Urothelium cell line (cell line): ENCODE results near the gene CTNNBIP1.

ENCODE experiments used
- DNase-seq: peaks from one replicate; pipeline ENCODE4 v3.0.0; 2011; ENCODE audit warnings: low spot score, mixed read lengths
- FAIRE-seq: peaks from 2 replicates; lab custom pipeline; 2011; peaks lifted over from hg19 to GRCh38; lab: Jason Lieb, UNC

The CTNNBIP1 gene

DNA sequence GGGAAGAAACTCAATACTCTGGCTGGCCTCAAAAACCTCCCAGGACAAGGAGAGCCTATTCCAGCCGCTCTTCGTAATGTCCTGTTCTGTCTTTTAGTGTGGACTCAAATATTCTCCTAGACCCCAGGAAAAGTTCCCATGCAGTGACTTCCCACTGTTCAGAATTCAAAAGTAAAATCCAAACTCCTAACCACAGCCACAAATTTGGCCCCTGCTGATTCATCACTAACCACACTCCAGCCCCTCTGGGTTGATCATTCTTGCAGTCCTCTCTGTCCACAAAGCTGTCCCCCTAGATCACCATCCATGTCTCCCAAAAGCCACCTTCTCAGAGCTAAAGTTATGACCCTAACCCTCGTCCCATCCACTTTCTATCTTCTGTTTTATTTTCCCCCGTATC, 5.1 kb downstream of the CTNNBIP1 start:
- DNase-seq (no peak), FAIRE-seq (no peak)

DNA sequence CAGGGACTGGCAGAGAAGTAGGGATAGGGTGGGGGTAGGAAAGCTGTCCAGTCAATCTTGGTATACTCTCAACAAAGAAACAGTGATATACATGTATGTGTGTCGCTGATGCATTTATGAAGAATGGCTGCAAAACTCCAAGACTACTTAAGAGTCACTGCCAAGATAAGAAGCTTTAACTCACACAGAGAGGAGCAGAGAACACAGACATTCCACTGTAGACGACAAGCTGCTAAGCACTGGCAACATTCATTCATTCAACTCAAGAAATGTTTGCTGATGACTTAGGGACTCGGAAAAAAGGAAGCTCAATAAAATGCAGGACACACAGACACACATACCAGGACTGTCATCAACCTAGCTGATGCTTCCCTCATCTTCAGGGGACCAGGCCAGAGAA, 5.5 kb downstream of the CTNNBIP1 start:
- DNase-seq (no peak), FAIRE-seq (no peak)

DNA sequence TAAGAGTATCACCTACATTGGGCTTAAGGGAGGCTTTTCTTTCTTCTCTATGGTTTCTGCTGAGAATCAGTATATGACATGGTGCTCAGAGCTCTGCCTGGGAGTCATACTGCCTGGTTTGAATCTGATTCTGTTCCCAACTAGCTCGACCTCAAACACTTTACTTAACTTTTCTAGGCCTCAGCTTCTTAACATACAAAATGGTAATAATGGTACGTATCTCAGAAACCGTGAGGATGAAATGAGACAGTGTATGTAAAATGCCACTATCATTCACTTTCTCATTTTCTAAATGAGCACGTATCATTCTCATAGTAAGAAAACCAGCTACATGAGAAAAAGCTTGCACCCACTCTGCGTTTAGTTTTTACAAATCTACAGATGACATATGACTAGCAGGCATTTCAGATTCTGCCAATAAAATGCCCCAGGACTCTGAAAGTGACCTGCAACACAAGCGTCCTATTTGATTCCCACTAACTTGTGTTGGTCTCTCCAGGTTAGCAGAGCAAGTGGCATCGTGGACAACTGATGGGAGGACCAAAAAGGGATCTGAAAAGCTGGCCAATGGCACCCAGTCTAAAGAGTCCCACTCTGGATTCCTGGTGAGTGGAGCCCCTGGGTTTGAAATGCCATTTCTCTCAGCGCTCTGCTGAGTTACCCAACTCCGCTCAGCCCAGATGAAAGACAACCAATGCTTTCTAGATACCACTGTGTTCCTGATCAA, 6.1 kb downstream of the CTNNBIP1 start:
- FAIRE-seq (no peak), DNase-seq (no peak)

DNA sequence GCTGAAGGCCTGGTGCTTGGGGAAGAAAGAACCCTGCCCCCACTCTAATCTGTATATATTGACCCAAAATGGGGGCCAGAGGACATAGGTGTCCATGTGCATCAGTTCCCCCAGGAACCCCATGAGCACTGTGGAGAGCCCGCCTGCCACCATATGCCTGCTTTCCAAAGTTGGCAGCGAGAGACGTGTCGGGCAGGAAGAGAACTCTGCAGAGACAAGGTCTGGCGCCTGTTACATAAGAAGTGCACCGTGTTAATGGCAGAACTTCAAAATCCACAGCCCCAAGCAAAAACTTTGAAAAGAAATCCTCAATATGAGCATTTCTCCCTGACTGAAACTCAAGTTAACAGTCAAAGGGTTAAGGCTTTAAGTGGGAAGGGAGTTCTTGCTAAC, 8.0 kb downstream of the CTNNBIP1 start:
- DNase-seq (no peak), FAIRE-seq (no peak)

DNA sequence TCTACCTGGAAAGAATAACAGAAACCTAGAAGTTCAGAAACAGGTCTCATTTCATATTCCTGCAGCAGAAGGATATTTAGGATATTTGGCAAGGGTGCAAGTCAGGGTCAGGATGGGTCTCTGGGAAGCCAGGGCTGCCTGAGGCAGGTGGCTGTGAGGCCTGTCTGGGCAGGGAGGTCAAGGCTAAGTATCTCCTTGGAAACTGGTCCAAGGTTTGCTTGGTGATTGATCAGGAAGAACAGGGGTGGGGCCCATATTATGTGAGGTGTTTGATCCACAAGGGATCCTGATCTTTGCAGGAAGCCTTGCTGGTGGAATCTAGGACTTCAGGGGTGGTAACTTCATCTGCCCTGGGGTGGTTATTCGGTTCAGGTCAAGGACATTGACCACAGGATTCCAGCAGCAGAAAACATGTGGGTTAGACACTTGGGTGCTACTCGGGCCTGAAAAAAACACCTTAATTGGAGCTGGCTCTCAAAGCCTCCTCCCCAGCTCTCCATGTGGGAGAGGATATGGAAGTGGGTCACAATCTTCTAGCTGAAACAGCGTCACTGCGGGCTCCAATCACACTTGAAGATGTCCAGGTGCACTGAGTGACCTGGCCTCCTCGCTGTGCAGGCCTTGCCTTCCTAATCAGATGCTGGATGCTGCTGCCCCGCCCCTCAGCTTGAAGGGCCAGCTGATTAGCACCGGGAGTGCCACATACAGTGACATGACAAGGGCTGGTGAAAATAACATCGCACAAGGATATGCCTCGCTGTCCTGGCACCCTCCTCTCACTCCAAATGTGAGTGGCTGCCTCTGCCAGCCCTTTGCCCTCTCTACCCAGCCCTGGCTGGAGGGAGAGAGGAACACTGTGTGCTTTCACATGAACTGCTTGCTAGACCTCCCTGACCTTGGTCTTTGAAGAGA, 8.7 kb downstream of the CTNNBIP1 start:
- no peak for FAIRE-seq

DNA sequence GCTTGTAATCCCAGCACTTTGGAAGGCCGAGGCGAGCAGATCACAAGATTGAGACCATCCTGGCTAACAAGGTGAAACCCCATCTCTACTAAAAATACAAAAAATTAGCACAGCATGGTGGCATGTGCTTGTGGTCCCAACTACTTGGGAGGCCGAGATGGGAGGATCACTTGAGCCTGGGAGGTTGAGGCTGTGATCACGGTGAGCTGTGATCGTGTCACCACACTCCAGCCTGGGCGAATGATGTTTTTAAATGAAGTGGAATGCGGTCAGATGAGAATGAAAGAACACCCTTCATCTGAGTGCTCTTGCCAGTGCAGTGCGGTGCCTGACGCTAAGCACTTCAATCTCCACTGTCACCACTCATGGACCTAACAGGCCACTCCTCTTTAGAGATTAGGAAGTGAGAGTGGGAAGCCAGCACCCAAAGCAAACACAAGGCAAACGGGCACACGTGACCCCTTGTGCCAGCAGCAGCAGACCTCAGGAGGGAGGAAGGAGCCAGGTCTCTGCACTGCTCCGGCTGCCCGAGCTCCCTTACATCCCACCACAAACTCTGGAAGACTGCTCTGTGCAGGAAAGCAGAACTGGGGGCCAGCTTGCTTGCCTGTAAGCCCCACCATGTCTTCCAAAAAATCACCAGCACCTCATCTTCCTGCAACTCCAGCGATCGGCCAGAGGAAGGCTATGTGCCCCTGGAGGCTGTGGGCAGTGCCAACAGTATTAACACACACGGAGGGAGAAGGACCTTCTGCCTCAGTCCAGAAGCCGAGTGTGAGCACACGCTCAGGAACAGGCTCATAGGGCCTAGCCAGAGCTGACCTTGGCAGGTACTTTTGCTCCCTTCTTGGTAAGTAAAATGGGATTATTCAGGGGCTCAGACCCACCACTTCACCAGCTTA, 9.7 kb downstream of the CTNNBIP1 start:
- FAIRE-seq (no peak), DNase-seq (no peak)

More for the DNA sequence above, 8.7 kb downstream of the CTNNBIP1 start:
- no peak for DNase-seq

DNA sequence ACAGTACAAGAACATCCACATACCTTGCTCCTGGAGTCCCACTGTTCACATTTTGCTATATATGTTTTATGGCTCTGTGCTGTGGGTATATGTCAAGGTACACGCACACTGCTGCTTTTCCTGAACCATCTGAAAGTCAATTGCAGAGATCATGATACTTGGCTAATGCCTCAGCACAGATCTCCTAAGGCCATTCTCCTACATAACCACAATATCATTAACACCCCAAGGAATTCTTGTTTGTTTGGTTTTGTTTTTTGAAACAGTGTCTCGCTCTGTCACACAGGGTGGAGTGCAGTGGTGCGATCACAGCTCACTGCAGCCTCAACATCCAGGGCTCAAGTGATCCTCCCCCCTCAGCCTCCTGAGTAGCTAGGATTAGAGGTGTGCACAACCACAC, 16.0 kb downstream of the CTNNBIP1 start:
- DNase-seq (no peak), FAIRE-seq (no peak)

DNA sequence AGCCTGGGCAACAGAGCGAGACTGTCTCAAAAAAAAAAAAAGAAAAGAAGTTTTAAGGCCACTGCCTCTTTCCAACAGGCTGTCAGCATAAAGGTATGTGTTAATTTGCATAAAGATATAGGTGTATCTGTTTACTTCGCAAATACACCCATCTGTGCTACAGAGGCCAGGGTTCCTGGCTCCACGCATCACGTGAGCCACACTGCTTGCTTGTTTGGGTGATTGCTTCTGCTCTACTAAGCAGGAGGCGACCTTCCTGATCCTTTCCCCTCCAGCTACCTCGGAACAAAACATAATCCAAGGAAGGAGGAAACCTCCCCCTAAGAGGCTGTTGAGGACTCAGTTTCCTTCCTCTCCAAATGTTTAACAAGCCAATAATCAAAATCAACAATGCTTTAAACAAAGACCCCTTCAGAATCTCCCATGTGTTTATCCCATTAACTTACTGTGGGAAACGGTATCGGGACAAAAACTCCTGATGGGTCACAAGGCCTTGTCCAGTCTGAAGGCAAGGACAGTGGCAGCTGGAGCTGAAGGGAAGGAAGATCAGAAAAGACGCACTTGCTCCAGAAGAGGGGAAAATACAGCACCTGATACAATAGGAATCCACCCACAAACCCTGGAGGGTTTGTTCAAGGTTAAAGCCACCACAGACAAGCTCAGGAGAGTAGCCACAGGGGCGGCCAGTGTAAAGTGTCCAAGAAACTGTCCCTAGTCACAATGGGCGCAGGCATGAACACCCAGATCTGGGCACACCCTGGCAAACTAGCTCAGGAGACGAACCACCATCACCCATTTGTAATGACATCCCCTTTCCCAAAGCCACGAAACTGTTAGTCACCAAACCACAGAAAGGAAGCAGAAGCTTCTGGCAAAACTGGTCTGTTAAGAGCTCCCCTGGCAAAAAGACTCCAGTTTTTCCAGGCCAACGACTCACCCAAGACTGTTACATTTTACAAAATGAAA, 17.2 kb downstream of the CTNNBIP1 start:
- FAIRE-seq = no peak

DNA sequence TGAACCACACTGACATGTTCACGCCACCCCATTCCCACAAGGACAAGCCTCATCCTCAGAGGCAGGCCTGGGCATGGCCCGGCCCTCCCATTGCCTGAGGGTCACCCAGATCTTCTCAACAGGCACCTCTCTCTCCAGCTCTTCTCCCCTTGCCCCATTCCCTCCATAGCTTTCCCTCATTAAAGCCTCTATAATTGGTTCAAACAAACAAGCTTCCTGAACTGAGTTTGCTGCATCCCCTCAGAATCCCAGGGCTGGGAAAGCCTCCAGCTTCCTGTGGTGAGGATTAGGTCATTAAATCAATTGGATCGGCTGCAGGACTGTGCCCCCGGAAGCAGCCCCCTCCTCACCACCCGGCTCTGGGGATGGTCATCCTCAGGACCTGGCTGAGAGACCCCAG, 18.9 kb downstream of the CTNNBIP1 start:
- FAIRE-seq (no peak), DNase-seq (no peak)

More for the DNA sequence above, 17.2 kb downstream of the CTNNBIP1 start:
- peak; percentile 68 for DNase-seq

DNA sequence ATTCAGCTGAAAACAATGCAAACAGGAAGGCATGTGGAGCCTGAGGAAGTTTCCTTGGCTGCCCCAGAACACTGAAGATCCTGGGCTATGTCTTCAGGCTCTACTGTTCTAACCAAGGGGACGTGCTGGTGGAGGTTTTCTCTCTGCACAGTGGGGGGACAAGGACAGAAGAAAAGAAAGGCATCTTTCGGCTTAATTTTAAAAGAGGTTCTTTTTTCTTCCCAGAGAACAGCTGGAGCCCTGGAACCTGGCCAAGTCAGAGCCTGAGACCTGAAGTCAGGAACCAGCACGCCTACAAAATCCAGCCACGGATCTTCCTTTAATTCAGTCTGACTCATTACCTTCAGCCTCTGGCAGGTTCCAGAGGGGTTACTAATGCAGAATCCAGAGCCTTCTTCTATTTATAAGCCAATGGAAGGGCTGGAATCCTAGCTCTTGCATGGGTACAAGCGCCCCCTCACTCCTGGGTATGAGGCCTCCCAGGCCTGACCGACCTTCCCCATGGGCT, 19.8 kb downstream of the CTNNBIP1 start:
- FAIRE-seq (no peak), DNase-seq (peak; percentile 88)

DNA sequence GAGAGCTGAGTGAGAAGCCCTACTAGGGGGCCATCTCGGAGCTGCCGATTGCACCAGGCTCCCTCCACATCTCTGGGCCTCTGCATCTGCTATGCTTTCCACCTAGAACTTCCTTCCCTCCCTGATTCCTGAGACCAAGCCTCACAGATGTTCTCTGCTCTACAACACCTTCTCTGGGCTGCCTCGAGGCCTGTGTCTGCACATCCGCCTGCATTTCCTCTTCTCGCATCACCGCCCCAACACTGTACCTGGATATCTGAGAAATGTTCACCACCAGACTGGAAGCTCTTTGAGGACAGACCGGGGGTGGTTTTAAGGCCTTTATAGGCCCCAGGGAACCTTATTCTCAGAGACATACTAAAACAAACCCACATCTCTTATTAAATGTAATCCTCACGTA, 20.7 kb downstream of the CTNNBIP1 start:
- FAIRE-seq (no peak), DNase-seq (no peak)

DNA sequence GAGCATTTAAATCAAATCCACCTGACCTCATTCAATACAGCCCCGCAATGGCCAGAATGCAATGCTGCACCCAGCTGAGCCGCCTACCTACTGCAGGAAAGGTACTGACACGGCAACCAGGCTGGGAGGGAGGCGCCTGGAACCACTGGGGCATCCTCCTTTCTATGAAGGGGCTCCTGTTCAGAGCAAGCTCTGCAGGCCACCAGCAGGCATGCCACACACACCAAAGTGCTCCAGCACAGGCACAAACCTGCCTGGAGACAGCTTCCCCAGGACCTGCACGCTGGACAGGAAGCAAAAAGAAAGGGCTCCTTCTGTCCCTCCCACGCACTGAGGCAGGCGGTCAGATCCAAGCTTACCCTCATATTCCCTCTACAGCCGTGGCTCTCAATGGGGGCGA, 21.2 kb downstream of the CTNNBIP1 start:
- DNase-seq = no peak
- no peak for FAIRE-seq

DNA sequence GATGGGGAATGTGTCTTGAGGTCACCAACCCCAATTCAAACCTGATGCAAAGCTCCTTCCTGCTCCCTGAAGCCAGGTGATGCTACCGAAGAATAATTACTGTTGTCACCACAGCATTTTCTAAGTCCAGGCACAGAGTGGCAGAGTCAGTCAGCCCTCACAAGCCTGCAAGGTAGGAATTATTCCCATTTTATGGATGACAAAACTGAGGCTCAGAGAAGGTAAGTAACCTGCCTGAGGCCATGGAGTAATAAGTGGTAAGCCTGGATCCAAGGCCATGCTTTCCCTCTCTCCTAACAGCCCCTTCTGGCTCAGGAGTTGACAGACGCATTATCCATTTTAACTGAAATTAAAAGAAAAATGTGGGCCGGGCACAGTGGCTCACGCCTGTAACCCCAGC, 23.0 kb downstream of the CTNNBIP1 start:
- FAIRE-seq (no peak), DNase-seq (no peak)

DNA sequence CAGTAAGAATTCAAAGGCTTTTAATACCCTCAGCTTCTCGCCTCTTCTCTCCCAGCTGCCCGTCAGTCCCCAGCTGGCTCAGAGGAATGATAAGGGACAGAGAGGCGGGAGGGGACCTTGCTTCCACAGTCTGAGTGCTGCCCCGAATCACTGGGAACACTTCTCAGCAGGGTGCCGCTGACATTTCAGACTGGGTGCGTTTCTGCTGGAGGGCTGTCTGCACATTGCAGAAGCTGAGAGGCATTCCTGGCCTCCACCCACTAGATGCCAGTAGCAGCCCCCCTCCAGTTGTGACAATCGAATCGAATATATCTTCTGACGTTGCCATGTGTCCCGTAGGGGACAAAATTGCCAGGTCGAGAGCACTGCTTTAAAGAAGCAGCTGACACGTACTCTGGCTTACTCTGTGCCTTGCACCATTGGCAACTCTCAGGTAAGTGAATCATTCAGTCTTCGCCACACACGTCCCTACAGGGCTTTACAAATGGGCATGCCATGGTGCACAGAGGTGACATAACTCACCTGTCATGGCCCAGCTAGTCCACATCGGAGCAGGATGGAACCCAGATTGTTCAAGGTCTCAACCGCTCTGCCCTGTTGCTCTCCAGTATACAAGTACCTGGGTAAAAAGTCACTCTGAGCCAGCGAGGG, 23.9 kb downstream of the CTNNBIP1 start:
- no peak for FAIRE-seq

DNA sequence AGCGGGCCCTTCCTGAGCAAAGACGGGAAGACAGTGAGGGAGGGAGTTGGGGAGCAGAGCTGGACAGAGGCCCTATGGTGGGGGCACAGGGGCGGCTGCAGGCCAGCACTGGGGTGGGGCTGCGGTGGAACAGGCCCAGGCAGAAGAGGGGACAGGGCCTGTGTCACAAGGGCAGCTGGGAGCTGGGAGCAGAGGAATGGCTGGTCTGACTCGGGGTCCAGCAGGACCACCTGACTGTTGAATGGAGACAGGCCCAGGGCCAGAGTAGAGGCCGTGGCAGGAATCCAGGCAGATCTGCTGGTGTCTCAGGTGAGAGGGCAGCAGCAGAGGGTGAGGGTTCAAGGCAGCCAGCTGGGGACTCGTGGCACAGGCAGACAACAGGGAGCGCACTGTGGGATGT, 25.3 kb downstream of the CTNNBIP1 start:
- DNase-seq = no peak
- no peak for FAIRE-seq

More for the DNA sequence above, 23.9 kb downstream of the CTNNBIP1 start:
- no peak for DNase-seq

DNA sequence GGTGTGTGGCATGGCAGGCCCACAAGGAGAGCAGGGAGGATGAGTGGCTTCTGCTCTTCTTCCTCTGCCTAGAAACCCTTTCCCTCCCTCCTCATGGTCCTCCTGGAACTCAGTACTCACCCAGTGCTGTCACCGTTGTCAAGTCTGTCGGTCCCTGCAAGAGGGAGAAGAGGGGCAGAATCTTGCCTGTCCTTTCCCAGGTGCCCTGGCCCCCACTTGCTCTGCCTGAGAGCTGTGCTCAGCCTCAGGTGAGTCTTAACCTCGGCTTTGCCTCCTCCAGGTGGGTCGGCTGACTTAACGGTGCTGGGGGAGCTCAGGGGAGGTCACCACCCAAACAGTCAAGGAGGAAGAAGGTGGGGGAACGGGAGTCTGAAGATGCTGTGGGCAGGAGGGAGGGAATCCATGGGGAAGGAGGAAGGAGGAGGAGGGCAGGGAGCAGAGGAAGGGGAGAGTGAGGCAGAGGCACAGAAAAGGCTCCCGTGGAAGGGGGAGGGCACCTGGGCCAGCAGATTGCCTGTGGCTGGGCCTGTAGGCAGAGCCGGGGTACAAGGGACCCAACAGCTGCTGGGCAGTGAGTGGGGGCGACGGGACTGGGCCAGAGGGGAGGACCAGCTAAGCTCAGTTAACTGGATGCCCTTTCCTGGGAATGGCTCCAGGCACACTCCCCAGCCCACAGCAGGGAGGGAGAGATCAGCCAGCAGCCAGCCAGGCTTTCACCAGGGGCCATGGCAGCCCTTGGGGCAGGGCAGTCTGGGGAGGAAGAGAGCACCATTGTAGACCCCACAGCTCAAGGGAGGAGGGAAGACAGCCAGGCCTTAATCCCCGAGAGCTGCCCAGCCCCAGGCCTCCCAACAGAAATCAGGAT, 26.3 kb downstream of the CTNNBIP1 start:
- no peak for DNase-seq

DNA sequence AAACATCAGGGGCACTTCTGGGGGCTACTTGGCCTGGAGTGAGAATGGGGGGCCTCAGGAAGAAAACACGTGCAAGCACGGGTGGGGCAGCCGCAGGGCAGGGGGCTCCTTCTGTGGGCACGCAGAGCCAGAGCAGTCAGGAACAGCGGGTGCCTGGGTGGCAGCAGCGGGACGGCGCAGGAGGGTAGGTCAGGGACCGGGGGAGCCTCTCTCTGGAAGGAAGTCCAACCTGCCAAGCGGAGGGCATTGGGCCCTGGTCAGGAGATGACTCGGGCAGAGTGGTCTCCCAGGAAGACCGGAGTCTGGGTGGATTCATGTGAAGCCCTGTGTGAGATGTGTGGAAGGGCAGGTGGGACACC, 27.1 kb downstream of the CTNNBIP1 start:
- FAIRE-seq = no peak

More for the DNA sequence above, 26.3 kb downstream of the CTNNBIP1 start:
- FAIRE-seq = no peak

DNA sequence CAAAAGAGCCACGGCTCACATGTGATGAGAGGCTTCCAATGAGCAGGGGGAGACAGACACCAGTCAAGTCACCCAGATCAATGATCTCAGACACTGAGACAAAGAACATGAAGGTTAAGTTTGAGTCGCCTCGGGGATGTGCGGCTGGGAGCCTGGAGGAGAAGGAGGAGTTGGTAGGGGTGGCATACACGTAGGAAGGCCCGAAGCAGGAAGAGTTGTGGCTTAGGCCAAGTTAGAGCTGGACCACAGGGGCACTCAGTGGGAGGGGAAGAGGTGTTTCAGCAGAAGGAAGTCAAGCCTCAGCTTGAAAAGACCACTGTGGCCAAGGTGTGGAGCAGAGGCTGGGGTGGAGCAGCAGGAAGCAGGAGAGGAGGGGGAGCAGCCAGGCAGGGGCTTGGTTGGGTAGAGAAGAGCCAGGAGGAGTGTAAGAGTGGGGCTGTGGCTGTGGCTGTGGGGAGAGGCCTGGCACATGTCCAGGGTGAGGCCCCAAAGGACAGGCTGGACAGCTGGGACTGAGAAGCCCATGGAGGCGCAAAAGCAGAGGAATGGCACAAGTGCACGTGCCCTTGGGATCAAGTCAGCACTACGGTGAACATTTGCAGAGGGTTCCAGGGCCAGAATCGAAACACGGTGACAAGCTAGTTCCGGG, 27.6 kb downstream of the CTNNBIP1 start:
- FAIRE-seq (no peak), DNase-seq (no peak)

More for the DNA sequence above, 27.1 kb downstream of the CTNNBIP1 start:
- DNase-seq = no peak
